Measurements from ENCODE around the gene TBC1D7. TPM values are rescaled to one million over a fixed set of nuclear protein-coding genes. Genes with fewer than 3 reads are reported as not detected.

TBC1D7 gene
- total RNA-seq: 32.2 TPM
- long read RNA-seq, partial matches to known transcripts: 1 of 127 reads
- long read RNA-seq, other reads (novel, unspliced or antisense): 124 of 127 reads

- ATAC-seq: peak; percentile 96
- DNase-seq (ENCODE audit: missing footprints): peak; percentile 94
- intact Hi-C loops (cut with DNase I): loop anchor here (2.0 to 5.0 kb wide), 2 partner anchors 159 to 284 kb away; partner anchors contain the start of gene GFOD1
Measured at GRCh38 chr6:13328076-13328874, at the start of gene TBC1D7. TSS of gene TBC1D7 (minus strand) at chr6:13328537. CDS start at chr6:13326898, 1,639 bp downstream.

- ATAC-seq (no peak), DNase-seq (ENCODE audit: missing footprints) (no peak)
- intact Hi-C loops (cut with DNase I): no loop called here
Measured at GRCh38 chr6:13377054-13377758, 48.9 kb upstream of the TBC1D7 start.

DNA sequence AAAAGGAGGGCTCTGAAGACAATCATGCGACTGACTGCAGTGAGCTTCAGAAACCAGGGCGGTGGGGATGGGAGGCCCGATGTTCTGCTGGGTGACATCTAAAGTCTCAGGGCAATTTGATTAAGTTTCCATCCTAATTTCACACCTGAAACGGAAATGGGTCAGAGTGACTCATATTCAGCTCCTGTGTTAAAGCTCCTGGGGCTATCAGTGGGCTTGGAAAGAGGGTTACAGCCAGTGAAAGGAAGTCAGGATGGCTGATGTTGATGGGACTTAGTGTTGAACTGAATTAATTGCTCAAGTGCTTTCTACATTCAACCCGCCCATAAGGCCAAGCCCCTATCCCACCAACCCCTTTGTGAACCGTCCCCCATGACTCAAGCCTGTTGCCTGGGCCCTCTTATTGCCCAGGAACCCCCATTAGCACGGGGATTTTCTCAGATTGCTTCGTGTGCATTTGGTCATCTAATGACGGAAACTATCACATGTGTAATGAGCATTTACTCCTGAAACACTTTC is 47.1 kb upstream of the TBC1D7 start:
- intact Hi-C loops (cut with DNase I): no loop called here
- ATAC-seq: no peak

GRCh38 chr6:13373919-13374318 is 45.6 kb upstream of the TBC1D7 start:
- intact Hi-C loops (cut with DNase I): no loop called here
- DNase-seq (ENCODE audit: missing footprints): no peak
- ATAC-seq: no peak

More for the DNA sequence above, 47.1 kb upstream of the TBC1D7 start:
- DNase-seq (ENCODE audit: missing footprints): no peak

GRCh38 chr6:13373488-13373886 is 45.1 kb upstream of the TBC1D7 start:
- DNase-seq (ENCODE audit: missing footprints) (no peak), ATAC-seq (peak; percentile 40)
- intact Hi-C loops (cut with DNase I): no loop called here

GRCh38 chr6:13372688-13373487 is 44.6 kb upstream of the TBC1D7 start:
- intact Hi-C loops (cut with DNase I): no loop called here
- ATAC-seq (no peak), DNase-seq (ENCODE audit: missing footprints) (no peak)

GRCh38 chr6:13372076-13372475 is 43.7 kb upstream of the TBC1D7 start:
- DNase-seq (ENCODE audit: missing footprints) (no peak), ATAC-seq (no peak)
- intact Hi-C loops (cut with DNase I): no loop called here

DNA sequence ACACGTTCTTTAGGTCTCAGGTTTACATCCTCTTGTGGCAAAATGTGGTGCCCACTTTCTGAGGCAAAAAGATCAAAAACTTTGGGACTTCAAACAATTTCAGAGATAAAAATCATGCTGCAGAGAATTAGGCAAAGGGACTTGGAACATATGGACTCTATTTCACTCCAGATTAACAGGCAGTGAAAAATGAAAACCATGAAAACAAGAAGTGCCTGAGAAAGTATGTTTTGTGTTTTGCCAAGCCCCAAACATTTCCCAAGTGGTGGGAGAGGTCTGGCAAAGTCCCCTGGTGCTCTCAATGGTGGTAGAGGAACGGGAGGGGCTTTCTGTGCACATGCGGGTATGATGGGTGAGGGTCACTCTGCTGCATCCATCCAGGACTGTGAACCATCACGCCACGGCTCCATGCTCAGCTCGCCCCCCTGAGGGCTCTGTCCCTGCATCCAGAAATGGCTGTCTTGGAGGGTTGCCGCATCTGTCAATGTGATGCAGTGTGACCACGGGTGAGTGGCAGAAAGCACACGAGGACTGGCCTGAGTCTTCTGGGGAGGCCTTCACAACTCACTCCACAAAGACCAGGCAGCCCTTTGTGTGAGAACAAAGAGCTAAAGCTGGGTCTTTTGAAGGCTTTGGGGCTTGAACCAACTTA is 43.2 kb upstream of the TBC1D7 start:
- no peak for DNase-seq (ENCODE audit: missing footprints)
- no peak for ATAC-seq
- intact Hi-C loops (cut with DNase I): no loop called here

GRCh38 chr6:13370623-13371022 is 42.3 kb upstream of the TBC1D7 start:
- DNase-seq (ENCODE audit: missing footprints) (no peak), ATAC-seq (no peak)
- intact Hi-C loops (cut with DNase I): no loop called here

DNA sequence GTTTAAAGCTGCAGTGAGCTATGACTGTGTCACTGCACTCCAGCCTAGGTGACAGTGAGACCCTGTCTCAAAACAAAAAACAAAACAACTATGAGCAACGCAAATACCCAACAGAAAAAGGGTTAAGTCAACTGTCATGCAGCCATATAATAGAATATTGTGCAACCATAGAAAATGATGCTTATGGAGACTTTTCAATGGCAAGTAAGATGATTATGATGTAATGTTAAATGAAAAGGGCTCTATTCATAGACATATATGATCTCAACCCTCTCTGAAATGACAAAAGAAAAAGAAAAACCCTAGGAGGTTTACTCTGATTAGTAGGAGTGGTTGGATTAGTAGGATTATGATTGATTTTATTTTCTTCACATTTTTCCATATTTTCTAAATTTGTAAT is 41.3 kb upstream of the TBC1D7 start:
- DNase-seq (ENCODE audit: missing footprints) (no peak), ATAC-seq (no peak)
- intact Hi-C loops (cut with DNase I): no loop called here

DNA sequence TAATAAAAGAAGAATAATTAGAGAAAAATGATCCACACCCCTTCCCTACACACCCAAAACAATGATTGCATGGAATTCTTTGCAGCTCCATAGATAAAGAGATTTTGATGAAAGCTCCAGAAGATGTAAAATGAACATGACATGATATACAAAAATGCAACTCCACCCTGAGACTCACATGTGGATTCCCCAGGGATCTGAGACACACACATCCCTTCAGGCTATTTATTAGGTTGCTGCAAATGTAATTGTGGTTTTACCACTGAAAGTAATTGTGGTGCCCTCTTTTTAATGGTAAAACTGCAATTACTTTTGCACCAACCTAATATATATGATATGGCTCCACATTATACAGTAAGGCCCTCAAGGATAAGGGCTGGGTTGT is 40.4 kb upstream of the TBC1D7 start:
- DNase-seq (ENCODE audit: missing footprints) (no peak), ATAC-seq (no peak)
- intact Hi-C loops (cut with DNase I): no loop called here

GRCh38 chr6:13368079-13368730 is 39.9 kb upstream of the TBC1D7 start:
- intact Hi-C loops (cut with DNase I): no loop called here
- DNase-seq (ENCODE audit: missing footprints): peak; percentile 34
- peak; percentile 72 for ATAC-seq

- intact Hi-C loops (cut with DNase I): no loop called here
- ATAC-seq (no peak), DNase-seq (ENCODE audit: missing footprints) (no peak)
Measured at GRCh38 chr6:13367396-13367795, 39.1 kb upstream of the TBC1D7 start.

GRCh38 chr6:13365320-13365719 is 37.0 kb upstream of the TBC1D7 start:
- DNase-seq (ENCODE audit: missing footprints) (peak; percentile 61), ATAC-seq (no peak)
- intact Hi-C loops (cut with DNase I): no loop called here

DNA sequence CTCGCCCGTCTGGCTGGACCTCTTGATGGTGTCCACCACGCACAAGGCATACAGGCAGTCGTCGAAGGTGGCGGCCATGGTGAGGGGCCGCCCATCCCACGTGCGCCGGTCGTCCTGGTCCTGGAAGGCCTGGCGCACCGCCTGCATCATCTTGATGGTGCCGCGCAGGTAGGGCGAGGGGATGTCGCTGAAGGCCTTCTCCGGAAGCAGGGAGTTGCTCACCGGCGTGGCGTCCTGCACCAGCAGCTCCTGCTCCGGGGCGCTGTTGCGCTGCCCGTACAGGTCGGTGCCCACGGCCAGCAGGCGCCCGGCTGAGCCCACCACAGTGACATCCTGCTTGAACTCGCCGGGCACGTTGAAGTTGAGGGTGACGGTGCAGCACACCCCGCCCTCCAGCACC is 36.5 kb upstream of the TBC1D7 start:
- ATAC-seq (no peak), DNase-seq (ENCODE audit: missing footprints) (peak; percentile 51)
- intact Hi-C loops (cut with DNase I): loop anchor here (5.0 kb wide), 1 partner anchor 42 kb away; no protein-coding TSS in a partner anchor

DNA sequence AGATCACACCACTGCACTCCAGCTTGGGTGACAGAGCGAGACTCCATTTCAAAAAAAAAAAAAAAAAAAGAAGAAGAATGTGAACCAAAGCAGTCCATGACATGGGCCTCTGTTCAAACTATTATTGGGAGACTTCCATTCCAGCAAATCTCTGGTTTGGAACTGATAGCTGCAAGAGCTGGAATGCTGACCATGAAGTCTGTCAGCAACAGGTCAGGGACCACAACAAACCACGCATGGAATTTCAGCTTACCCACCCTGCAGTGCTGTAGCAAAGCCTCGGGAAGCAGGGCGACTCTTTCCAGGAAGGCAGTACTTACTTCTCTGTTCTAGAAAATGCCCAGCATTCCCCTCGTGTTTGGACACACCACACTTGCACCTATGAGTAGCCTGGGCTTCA is 34.1 kb upstream of the TBC1D7 start:
- DNase-seq (ENCODE audit: missing footprints) (no peak), ATAC-seq (peak; percentile 40)
- intact Hi-C loops (cut with DNase I): loop anchor here (5.0 kb wide), 1 partner anchor 45 kb away; no protein-coding TSS in a partner anchor

DNA sequence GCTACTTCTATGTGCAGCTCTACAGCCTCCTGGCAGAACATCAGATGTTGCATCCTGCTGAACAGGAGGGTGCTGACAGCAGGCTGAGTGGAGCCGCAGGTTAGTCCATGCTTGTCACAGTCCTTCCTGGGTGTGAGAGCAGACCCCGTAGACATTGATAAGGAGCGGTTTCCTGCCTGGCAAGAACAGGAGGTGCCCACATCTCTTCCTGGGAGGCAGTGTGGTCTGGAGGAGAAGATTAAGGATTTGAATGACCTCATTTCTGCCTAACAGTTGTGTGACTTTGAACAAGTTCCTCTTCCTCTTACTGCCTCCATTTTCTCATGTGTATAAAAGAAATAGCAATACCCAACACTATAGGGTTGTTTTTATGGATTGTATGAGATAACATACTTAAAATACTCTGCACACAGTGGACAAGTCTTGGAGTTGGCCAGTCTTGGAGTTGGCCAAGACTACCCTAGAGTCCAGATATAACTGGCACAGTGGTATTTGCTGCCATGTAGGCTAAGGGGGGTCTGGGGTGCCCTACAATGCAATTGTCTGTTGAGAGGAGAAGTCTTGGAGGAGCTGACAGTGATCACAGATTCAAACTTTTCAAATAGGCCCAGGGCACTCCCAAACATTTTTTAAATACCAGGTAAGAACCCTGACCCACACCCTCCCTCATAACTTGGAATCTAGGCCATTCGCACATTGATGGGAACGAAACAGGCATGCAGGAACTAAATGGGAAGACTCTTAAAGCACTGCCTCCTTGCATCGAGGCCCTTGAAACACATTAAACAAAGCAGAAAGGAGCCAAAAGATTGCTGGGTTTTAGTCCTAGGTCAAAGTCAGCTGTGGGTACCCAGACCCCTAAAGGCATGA is 32.6 kb upstream of the TBC1D7 start:
- DNase-seq (ENCODE audit: missing footprints): no peak
- intact Hi-C loops (cut with DNase I): loop anchor here (5.0 kb wide), 1 partner anchor 46 kb away; no protein-coding TSS in a partner anchor
- ATAC-seq: peak; percentile 88
